Measurements from ENCODE around the gene TMEM132C.

GRCh38 chr12:128649902-128650301, 382.9 kb downstream of the TMEM132C start:
- TF ChIP-seq POLR2A (IDR thresholded peaks at IDR 0.05) (no peak), CTCF (IDR thresholded peaks at IDR 0.05) (no peak), POLR2AphosphoS5 (IDR thresholded peaks at IDR 0.05) (no peak), EP300 (IDR thresholded peaks at IDR 0.05) (no peak)
